ENCODE data around the gene FLRT2. TPM values are rescaled to one million over a fixed set of nuclear protein-coding genes. Genes with fewer than 3 reads are reported as not detected.

The FLRT2 gene
- total RNA-seq, 1 experiment from 2014 or later: 0.17 TPM

DNA sequence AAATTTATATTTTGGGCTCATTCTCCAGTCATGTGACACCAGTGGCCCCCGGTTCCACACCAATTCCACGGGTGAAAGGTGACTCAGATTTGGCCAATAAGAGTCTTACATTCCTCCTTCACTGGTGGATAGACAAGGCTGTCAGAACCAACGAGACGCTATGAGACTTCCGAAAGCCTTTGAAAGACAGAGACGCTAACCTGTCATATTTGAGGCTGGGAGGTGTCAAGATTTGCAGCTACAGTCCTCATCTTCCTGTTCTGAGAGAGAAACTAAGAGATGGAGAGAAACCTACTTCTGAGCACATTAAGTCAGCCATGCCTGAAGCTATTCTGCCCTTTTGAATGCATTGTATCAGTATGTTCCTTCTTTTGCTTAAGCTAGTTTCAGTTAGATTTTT lies 171.2 kb downstream of the FLRT2 start:
- no peak overlapping the region for H3K4me2 ChIP-seq (ENCODE audit: low read length)
- no peaks in the 10 kb centered on the region for H4K20me1 ChIP-seq (ENCODE audit: insufficient read depth)
- no peaks in the 10 kb centered on the region for H3K9me2 ChIP-seq (ENCODE audit: insufficient read depth)
- ChIA-PET RAD21 (ENCODE audit: low non-redundant PET in 1 of 2, low total read pairs in 2 of 2, uncharacterized antibody in 2 of 2, unreplicated experiment in 2 of 2) (no interaction called here), POLR2A (no interaction called here), CTCF (no interaction called here)
- no peaks in the 10 kb centered on the region for H3K4me1 ChIP-seq (ENCODE audit: control insufficient read depth in 1 of 2, insufficient read depth in 2 of 2, low read length in 2 of 2)
- no peak overlapping the region for H3K9ac ChIP-seq (ENCODE audit: low read length)
- H3K9me3 ChIP-seq (ENCODE audit: control insufficient read depth in 1 of 2, insufficient read depth in 1 of 2, low read depth in 1 of 2, low read length in 2 of 2): peaks cover 0 to 18% of the 10 kb centered on the region in 2 experiments; a peak in 3 of 4 replicates
- H3K27ac ChIP-seq (ENCODE audit: low read depth, low read length): no peak overlapping the region
- no peaks in the 10 kb centered on the region for H3K36me3 ChIP-seq (ENCODE audit: control insufficient read depth in 1 of 2, insufficient read depth in 2 of 2, low read length in 2 of 2)
- TF ChIP-seq ELF1 (IDR thresholded peaks at IDR 0.05; ENCODE audit: borderline replicate concordance, low read depth): no peak
- no peak for TF ChIP-seq POLR2AphosphoS5 (IDR thresholded peaks at IDR 0.05; ENCODE audit: low read depth, low read length)
- no peak for TF ChIP-seq YY1 (IDR thresholded peaks at IDR 0.05; ENCODE audit: extremely low read depth, insufficient replicate concordance, low read depth, low read length)
- no peak for TF ChIP-seq TCF7L2 (IDR thresholded peaks at IDR 0.05; ENCODE audit: borderline replicate concordance, extremely low read depth, insufficient read depth, insufficient read length)
- TF ChIP-seq JUND (IDR thresholded peaks at IDR 0.05): no peak
- TF ChIP-seq POLR2A (IDR thresholded peaks at IDR 0.05; ENCODE audit: borderline replicate concordance, extremely low read depth, insufficient read depth, insufficient read length): no peak
- TF ChIP-seq ZFX (IDR thresholded peaks at IDR 0.05): no peak
- no peak for TF ChIP-seq SIN3A (IDR thresholded peaks at IDR 0.05; ENCODE audit: low read depth)
- no peak for TF ChIP-seq RAD21 (IDR thresholded peaks at IDR 0.05; ENCODE audit: low read depth)
- no peak for TF ChIP-seq FOSL1 (IDR thresholded peaks at IDR 0.05; ENCODE audit: low read depth)
- TF ChIP-seq ZNF274 (IDR thresholded peaks at IDR 0.05; ENCODE audit: low read depth, low read length): no peak
- TF ChIP-seq CBX3 (IDR thresholded peaks at IDR 0.05; ENCODE audit: low read depth): no peak
- no peak for TF ChIP-seq EZH2phosphoT487 (IDR thresholded peaks at IDR 0.05; ENCODE audit: borderline replicate concordance)
- no peak for TF ChIP-seq CEBPB (IDR thresholded peaks at IDR 0.05; ENCODE audit: low read depth)
- TF ChIP-seq, protein P1, sequence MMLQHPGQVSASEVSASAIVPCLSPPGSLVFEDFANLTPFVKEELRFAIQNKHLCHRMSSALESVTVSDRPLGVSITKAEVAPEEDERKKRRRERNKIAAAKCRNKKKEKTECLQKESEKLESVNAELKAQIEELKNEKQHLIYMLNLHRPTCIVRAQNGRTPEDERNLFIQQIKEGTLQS (IDR thresholded peaks at IDR 0.05): no peak
- TF ChIP-seq EGR1 (IDR thresholded peaks at IDR 0.05; ENCODE audit: low read depth): no peak
- no peak for TF ChIP-seq SRF (IDR thresholded peaks at IDR 0.05; ENCODE audit: low read depth)
- TF ChIP-seq REST (IDR thresholded peaks at IDR 0.05; ENCODE audit: low read depth): no peak
- TF ChIP-seq EZH2 (IDR thresholded peaks at IDR 0.05): no peak
- no peak for TF ChIP-seq CTCF (IDR thresholded peaks at IDR 0.05 in 2 of 3, conservative IDR thresholded peaks at IDR 0.05 in 1 of 3; ENCODE audit: borderline replicate concordance in 1 of 3, insufficient read depth in 1 of 3, low read depth in 2 of 3, low read length in 2 of 3)
- ATAC-seq (no peak), DNase-seq (ENCODE audit: low read depth, low spot score) (no peak)
- H2AFZ ChIP-seq (ENCODE audit: low read depth, low read length, poor library complexity, severe bottlenecking): no peak overlapping the region
- no TSS peak for BruUV-seq (replicated peaks)
- no peak overlapping the region for H3K4me3 ChIP-seq (replicated peaks in 1 of 2; ENCODE audit: low read depth in 1 of 2, low read length in 2 of 2)
- intact Hi-C loops (cut with micrococcal nuclease): no loop called here
- no peaks in the 10 kb centered on the region for H3K79me2 ChIP-seq (ENCODE audit: insufficient read depth, low read length)
- H3K27me3 ChIP-seq (ENCODE audit: insufficient read depth, low read length): no peaks in the 10 kb centered on the region

All from HCT116 (cell line).